Muscle layer of duodenum (tissue), 2 donors: ENCODE measurements around the gene ABCD3.

Source experiments
- H3K27ac ChIP-seq: one replicate; pipeline ENCODE4 v1.7.0; 2013; ENCODE audit warnings: mild to moderate bottlenecking, low read length
- H3K27me3 ChIP-seq: one replicate; pipeline ENCODE4 v1.7.0; 2013; ENCODE audit warnings: low read depth, mild to moderate bottlenecking, control low read depth, low read length
- H3K36me3 ChIP-seq, 2 donors: one replicate each; pipeline ENCODE4 v1.7.0; 2013; ENCODE audit warnings: low read length in 2 of 2, control low read depth in 1 of 2, mild to moderate bottlenecking in 1 of 2; ENCODE audit not compliant: insufficient read depth in 2 of 2, control insufficient read depth in 1 of 2
- H3K4me1 ChIP-seq, 2 donors: one replicate each; pipeline ENCODE4 v1.7.0; 2013; ENCODE audit warnings: low read length in 2 of 2, mild to moderate bottlenecking in 2 of 2, control low read depth in 1 of 2, moderate library complexity in 1 of 2; ENCODE audit not compliant: insufficient read depth in 2 of 2, control insufficient read depth in 1 of 2
- H3K4me3 ChIP-seq, 2 donors: one replicate each; pipeline ENCODE4 v1.7.0; 2013; ENCODE audit warnings: low read length in 2 of 2, low read depth in 1 of 2, mild to moderate bottlenecking in 1 of 2
- H3K9me3 ChIP-seq, 2 donors: one replicate each; pipeline ENCODE4 v1.7.0; 2013; ENCODE audit warnings: low read length in 2 of 2, control low read depth in 1 of 2, mild to moderate bottlenecking in 1 of 2; ENCODE audit not compliant: control insufficient read depth in 1 of 2
- donor health status: healthy.

The ABCD3 gene

DNA sequence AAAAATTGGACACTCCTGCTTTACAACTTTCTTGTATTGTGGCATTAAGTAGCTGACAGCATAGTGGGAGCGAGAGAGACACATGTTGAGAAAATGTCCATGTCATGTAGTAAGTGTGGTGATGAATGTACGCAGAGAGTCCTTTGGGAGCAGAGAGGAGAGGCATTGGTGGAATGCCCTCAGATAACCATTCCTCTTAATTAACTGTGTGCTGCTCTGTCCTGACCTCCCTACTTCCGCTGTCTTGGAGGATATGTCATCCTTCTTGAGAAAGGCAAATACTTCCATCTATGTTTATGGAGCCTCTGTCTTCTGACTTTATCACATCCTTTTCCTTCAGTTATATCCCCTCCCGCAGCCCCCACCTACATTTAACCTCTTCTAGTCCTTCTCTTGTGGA is 85.0 kb downstream of the ABCD3 start:
- no peaks in the 10 kb centered on the region for H3K9me3 ChIP-seq
- no peaks in the 10 kb centered on the region for H3K4me1 ChIP-seq
- H3K4me3 ChIP-seq, result no peak overlapping the region
- H3K36me3 ChIP-seq, result peaks cover 28 to 40% of the 10 kb centered on the region in 2 donors
- H3K27me3 ChIP-seq, result no peaks in the 10 kb centered on the region
- no peak overlapping the region for H3K27ac ChIP-seq

DNA sequence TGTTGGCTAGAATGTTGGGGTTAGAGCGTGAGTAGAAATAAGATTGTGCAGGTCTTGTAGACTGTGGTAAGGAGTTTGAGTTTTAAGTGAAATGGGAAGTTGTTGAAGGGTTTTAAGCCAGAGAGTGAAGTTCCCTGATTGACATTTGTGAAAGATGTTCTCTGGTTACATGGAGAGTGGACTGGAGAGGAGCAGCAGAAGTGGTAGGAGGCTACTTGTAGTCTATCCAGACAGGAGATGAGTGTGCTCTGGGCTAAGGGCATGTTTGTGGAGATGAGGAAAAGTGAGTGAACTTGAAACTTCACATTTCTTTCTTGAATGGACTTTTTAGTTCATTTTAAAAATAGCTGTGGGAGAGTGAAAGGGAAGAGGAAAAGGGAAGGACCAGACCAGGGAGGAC is 86.4 kb downstream of the ABCD3 start:
- peaks cover 16 to 33% of the 10 kb centered on the region in 2 donors for H3K36me3 ChIP-seq
- H3K4me3 ChIP-seq, result no peak overlapping the region
- H3K27me3 ChIP-seq, result no peaks in the 10 kb centered on the region

DNA sequence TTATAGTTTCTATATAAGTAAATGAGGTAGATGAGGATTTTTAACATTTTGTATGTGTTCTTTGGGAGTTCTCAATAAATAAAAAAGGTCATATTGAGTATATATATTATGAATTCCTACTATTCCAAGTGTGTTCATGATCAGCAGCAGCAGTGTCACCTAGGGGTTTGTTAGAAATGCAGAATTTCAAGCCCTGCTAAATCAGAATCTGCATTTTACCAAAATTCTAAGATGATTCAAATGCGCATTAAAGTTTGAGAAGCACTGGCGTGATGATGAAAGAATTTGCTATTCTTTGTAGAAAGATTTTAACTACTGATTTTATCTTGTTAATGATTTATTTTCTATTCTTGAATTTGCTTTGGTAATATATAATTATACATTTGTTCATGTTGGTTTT is 94.6 kb downstream of the ABCD3 start:
- H3K9me3 ChIP-seq, result no peaks in the 10 kb centered on the region
- H3K27ac ChIP-seq, result no peak overlapping the region
- no peaks in the 10 kb centered on the region for H3K27me3 ChIP-seq
- no peak overlapping the region for H3K4me3 ChIP-seq
- H3K4me1 ChIP-seq, result no peaks in the 10 kb centered on the region
- peaks cover 0 to 3% of the 10 kb centered on the region in 2 donors for H3K36me3 ChIP-seq

More for the DNA sequence above, 86.4 kb downstream of the ABCD3 start:
- Histone ChIP-seq H3K27ac (no peak overlapping the region), H3K9me3 (no peaks in the 10 kb centered on the region), H3K4me1 (no peaks in the 10 kb centered on the region)

DNA sequence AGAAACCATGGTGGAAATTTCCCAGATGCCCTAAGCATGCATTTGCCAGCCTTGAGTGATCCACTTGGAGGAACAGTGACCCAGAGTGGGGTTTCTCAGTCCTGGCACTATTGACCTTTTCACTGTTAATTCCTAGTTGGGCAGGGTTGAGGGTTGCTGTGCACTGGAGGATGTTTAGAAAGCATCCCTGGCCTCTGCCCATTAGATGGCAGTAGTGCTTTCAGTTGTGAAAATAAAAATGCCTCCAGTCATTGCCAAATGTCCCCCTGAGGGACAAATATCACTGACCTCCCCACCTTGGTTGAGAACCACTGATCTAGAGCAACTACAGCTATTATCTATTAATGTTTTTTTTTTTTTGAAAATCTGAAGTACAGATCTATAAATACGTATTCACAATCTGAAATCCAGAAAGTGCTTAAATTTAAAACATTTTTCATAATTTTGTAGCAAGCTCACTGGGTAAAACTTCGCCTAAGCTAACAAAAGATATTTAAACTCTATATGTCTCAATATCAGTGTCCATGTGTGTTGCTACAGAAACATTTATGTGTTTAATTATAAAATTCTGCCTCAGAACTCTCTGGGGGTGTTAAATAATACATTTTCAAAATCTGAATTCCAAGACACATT is 96.0 kb downstream of the ABCD3 start:
- Histone ChIP-seq H3K4me1 (no peaks in the 10 kb centered on the region), H3K9me3 (no peaks in the 10 kb centered on the region), H3K27ac (no peak overlapping the region), H3K27me3 (no peaks in the 10 kb centered on the region), H3K36me3 (peaks cover 0 to 3% of the 10 kb centered on the region in 2 donors), H3K4me3 (no peak overlapping the region)

DNA sequence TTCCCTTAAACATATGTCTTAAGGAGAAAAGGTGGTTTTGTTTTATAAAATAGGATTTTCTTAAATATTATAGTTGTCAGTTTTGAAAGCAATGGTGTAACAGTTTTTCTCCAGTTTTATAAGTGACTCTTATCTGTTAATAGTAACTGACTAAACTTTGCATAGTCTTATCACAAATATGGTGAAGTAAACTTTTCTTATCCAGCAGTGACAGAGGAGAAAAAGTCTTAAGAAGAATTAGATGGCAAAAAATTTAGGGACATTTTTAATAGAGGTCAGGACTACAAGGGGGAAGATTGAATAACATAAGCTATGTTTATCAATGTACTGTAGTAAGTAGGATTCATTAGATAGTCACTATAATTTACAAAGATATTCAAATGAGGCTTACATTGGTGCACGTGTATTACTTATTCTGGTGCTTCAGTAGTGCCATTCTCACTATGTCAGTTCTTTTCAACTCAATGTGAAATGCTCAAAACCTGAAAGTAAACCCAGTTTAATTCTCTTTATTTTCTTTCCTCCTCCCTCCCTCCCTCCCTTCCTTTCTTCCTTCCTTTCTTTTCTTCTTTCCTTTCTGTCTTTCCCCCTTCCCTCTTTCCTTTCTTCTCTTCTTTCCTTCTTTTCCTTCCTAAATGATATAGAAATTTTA is 97.2 kb downstream of the ABCD3 start:
- H3K27me3 ChIP-seq, result no peaks in the 10 kb centered on the region

DNA sequence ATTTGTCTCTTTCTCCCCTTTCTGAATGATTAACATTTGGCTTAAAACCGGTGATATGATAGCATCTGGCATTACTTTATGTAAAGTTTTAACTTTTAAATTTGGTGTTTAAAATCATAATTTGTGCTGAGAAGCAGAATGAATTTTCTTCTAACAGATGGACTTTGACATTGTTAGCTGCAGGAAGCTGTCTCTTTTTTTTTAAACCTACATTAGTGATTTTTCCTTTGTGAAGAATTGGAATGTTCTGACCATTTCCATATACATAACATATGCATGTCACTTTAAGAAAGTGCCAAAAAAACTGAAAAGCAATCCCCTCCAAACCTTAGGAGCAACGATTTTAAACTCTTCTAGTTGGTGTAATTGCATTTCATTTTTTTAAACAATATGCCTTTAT is 101.2 kb downstream of the ABCD3 start:
- no peaks in the 10 kb centered on the region for H3K9me3 ChIP-seq
- H3K27me3 ChIP-seq, result no peaks in the 10 kb centered on the region
- H3K36me3 ChIP-seq, result peaks cover 0 to 3% of the 10 kb centered on the region in 2 donors
- no peak overlapping the region for H3K27ac ChIP-seq
- no peak overlapping the region for H3K4me3 ChIP-seq
- H3K4me1 ChIP-seq, result no peaks in the 10 kb centered on the region

More for the DNA sequence above, 97.2 kb downstream of the ABCD3 start:
- Histone ChIP-seq H3K36me3 (peaks cover 0 to 3% of the 10 kb centered on the region in 2 donors), H3K4me3 (no peak overlapping the region), H3K9me3 (no peaks in the 10 kb centered on the region), H3K27ac (no peak overlapping the region), H3K4me1 (no peaks in the 10 kb centered on the region)

DNA sequence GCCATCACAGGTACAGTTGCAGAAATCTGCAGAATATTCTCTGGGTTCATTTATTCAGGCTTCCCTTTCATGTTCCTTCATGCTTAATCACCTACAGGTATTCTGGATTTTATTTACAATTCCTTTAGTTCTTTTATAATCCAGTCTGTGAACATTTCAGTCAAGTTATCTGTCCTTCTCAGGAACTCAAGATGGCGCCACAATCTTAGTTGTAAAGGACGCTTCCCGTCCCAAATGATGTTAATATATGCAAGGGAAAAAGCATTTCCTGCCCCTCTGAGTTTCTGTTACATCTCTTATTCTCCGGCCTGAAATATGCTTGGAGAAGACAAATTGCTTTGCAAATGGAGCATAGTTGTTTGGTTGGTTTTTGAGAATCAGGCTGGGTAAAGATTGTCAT is 104.1 kb downstream of the ABCD3 start:
- no peaks in the 10 kb centered on the region for H3K27me3 ChIP-seq
- H3K4me3 ChIP-seq, result no peak overlapping the region
- H3K27ac ChIP-seq, result no peak overlapping the region
- no peaks in the 10 kb centered on the region for H3K9me3 ChIP-seq
- H3K4me1 ChIP-seq, result no peaks in the 10 kb centered on the region
- no peaks in the 10 kb centered on the region for H3K36me3 ChIP-seq

DNA sequence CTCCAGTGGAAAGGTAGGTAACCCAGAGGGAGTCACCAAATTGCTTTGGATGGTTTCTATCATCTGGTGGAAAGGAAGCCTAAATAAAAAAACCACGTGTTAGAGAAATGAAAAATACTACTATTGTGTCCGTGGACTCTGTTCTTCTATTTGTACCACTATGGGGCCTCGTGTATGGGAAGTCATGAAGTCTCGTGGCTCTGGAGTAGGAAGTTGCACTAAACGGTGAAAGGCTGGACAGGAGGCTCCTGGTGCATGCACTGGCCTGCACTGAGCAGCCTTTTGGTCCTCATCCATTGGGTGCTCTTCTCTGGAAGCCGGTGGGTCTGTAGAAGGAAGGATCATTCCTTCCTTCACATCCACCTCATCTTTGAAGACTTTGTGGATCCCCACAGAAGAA is 106.3 kb downstream of the ABCD3 start:
- Histone ChIP-seq H3K36me3 (peaks cover 2 to 7% of the 10 kb centered on the region in 2 donors), H3K4me1 (no peaks in the 10 kb centered on the region), H3K27ac (no peak overlapping the region), H3K4me3 (no peak overlapping the region), H3K27me3 (no peaks in the 10 kb centered on the region), H3K9me3 (no peaks in the 10 kb centered on the region)

DNA sequence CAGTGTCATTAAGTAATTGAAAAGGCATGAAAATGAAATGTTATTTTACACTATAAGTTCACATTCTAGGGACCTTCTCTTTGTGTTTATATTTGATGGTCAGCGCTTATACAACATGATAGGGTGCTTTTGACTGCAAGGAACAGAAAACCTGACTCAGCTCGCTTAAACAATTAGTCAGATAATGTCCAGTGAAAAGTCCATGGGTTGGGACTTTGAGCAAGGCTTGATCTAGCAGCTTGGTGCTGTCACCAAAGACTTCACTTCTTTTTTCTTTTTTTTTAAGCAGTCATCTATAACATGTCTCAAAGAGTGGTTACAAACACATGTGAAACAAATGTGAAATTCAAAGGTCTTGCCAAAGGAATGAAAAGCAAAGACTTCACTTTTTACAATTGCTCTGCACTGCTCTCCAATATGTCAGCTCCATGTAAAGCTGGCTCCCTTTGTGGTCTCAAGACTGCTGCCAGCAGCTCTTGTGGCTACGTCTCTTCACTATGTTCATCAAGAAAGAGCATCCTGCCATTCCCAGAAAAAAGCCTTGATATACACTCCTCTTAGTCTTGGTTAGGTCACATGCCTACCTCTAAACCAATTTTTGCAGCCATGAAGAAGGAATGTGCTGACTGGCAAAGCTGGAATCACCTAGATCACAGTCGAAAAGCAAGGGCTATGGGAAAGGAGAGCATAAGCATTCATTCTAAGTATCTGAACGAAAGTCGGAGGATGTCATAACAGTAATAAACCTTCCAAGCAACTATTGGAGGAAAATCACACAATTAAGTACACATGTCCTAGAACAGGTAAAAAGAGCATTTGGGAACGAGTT is 108.2 kb downstream of the ABCD3 start:
- Histone ChIP-seq H3K9me3 (no peaks in the 10 kb centered on the region), H3K4me1 (no peaks in the 10 kb centered on the region), H3K36me3 (peaks cover 10 to 17% of the 10 kb centered on the region in 2 donors), H3K27me3 (no peaks in the 10 kb centered on the region), H3K27ac (no peak overlapping the region), H3K4me3 (no peak overlapping the region)

DNA sequence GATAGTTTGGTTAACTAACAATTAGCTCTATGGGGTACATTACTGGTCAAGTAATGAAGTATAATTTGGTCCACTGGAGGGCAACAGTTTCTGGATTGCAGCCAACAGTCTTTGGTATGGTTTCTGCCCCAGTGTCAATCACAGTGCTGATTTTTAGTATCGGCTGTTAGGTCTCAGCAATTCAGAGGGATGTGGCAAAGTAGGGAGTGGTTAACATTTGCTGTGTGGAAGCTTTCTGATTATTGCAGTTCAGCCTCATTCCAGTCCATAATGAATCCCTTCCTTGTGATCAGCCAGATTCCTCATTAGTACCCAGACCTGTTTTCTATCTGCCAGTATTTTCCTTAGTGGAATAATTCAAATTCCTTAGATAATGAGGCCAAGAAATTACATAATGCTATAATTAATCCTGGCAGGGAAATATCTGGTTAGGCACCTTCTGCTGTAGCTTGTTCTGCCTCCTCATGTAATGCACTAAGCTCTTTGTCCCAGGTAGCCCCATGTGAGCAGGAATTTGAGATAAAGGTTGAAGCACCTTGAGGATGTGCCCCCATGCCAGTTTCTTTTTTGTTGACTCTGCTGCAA is 109.3 kb downstream of the ABCD3 start:
- Histone ChIP-seq H3K27ac (no peak overlapping the region), H3K36me3 (peaks cover 20 to 24% of the 10 kb centered on the region in 2 donors), H3K27me3 (no peaks in the 10 kb centered on the region), H3K4me3 (no peak overlapping the region), H3K4me1 (no peaks in the 10 kb centered on the region), H3K9me3 (no peaks in the 10 kb centered on the region)

DNA sequence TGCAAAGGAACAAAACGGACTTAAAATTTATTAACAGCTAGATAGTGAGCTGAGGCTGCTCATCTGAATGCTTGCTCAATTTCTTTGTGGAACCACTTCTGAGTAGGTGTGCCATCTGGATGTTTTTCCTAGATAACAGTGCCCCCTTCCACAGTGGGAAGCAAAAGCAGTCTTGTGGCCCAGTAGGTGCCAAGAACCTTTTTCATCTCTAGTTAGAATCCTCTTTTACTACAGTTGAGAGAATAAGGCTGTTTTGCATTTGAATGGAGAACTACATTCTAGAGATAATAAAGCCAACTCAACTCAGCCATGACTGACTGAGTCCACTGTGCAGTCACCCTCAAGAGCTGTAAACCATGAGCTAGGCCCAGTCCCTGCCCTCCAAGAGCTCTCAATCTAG is 110.1 kb downstream of the ABCD3 start:
- Histone ChIP-seq H3K4me1 (no peaks in the 10 kb centered on the region), H3K36me3 (peaks cover 21 to 24% of the 10 kb centered on the region in 2 donors), H3K27ac (no peak overlapping the region), H3K27me3 (no peaks in the 10 kb centered on the region), H3K4me3 (no peak overlapping the region), H3K9me3 (no peaks in the 10 kb centered on the region)
